GM23338 (cell line): ENCODE results near the gene CORO7.
A peak's percentile ranks its signal among the peaks of the same experiment; 100 is the strongest.

ENCODE experiments used
- CTCF ChIP-seq, 2 experiments: fragments of 200-600 bp in 1 of 2; sonication (generic) in 1 of 2; conservative IDR thresholded peaks; 2 replicates each; pipeline versions ENCODE4 v1.5.1 to v1.6.1; 2016 to 2017; ENCODE audit warnings: antibody characterized with exemption in 2 of 2, low read depth in 2 of 2, mild to moderate bottlenecking in 2 of 2, moderate library complexity in 1 of 2
- EZH2 ChIP-seq: fragments of 200-600 bp; sonication (generic); IDR thresholded peaks from one replicate; pipeline ENCODE4 v1.8.0; 2017; ENCODE audit warnings: antibody characterized with exemption, mild to moderate bottlenecking, low read depth; ENCODE audit not compliant: unreplicated experiment
- POLR2AphosphoS5 ChIP-seq: IDR thresholded peaks from 2 replicates; pipeline ENCODE4 v1.6.1; 2016; ENCODE audit warnings: antibody characterized with exemption, low read depth
- REST ChIP-seq: IDR thresholded peaks from one replicate; pipeline ENCODE4 v1.6.1; 2018; ENCODE audit warnings: antibody characterized with exemption; ENCODE audit not compliant: unreplicated experiment
- STAT1 ChIP-seq: IDR thresholded peaks from one replicate; pipeline ENCODE4 v1.6.1; 2016; ENCODE audit warnings: antibody characterized with exemption; ENCODE audit not compliant: unreplicated experiment

GRCh38 chr16:4327386-4328045 is 88.9 kb downstream of the CORO7 start:
- TF ChIP-seq CTCF (conservative IDR thresholded peaks at IDR 0.05; ENCODE audit: low read depth in 2 of 2) = peak in 1 of 2 experiments; percentile 21; a peak in 2 of 4 replicates
- TF ChIP-seq REST = no peak
- TF ChIP-seq EZH2 = no peak
- TF ChIP-seq POLR2AphosphoS5 = no peak
- TF ChIP-seq STAT1 = no peak
